PC-3 (cell line): ENCODE data around the gene RBM25. TPM values are rescaled to one million over a fixed set of nuclear protein-coding genes. Genes with fewer than 3 reads are reported as not detected.

Experiments
- ATAC-seq: fragments of 200-7000 bp; cut with Tn5 transposase; 2 replicates; pipeline ENCODE4 v1.9.1; 2020; ENCODE audit warnings: mild to moderate bottlenecking, moderate library complexity
- BruUV-seq: library from RNA; stranded (reverse); fragments of 400-500 nt; replicated peaks from 2 replicates; lab custom pipeline; 2021; lab: Mats Ljungman, UMichigan
- CTCF ChIA-PET: fragments of 300-600 bp; sonication (Branson Sonifier 250); formaldehyde crosslinking; loops from one replicate; lab custom pipeline; 2022; ENCODE audit warnings: antibody characterized with exemption; lab: Charles Lee
- POLR2A ChIA-PET: fragments of 300-600 bp; sonication (Branson Sonifier 250); formaldehyde crosslinking; loops from one replicate; lab custom pipeline; 2022; ENCODE audit warnings: antibody characterized with exemption; ENCODE audit not compliant: unreplicated experiment; lab: Charles Lee
- DNase-seq: peaks from one replicate; pipeline ENCODE4 v3.0.0-alpha.2; 2015
- H2AFZ ChIP-seq: fragments of 300-600 bp; sonication (generic); 2 replicates; pipeline ENCODE4 v1.6.0; 2016; ENCODE audit warnings: antibody characterized with exemption, low read length
- H3F3A ChIP-seq: fragments of 300-600 bp; sonication (generic); one replicate; pipeline ENCODE4 v1.6.0; 2017; ENCODE audit warnings: antibody characterized with exemption, low read length, control low read depth, mild to moderate bottlenecking; ENCODE audit not compliant: unreplicated experiment
- H3K27ac ChIP-seq: fragments of 300-600 bp; sonication (generic); 2 replicates; pipeline ENCODE4 v1.5.1; 2016; ENCODE audit warnings: mild to moderate bottlenecking, low read length
- H3K27me3 ChIP-seq: fragments of 300-600 bp; sonication (generic); 2 replicates; pipeline ENCODE4 v1.6.1; 2016; ENCODE audit warnings: low read length, mixed read lengths
- H3K36me3 ChIP-seq: fragments of 300-600 bp; sonication (generic); 2 replicates; pipeline ENCODE4 v1.6.1; 2016; ENCODE audit warnings: low read depth, mixed run types, low read length, mixed read lengths
- H3K4me1 ChIP-seq: fragments of 300-600 bp; sonication (generic); 2 replicates; pipeline ENCODE4 v1.5.1; 2016; ENCODE audit warnings: low read length; ENCODE audit not compliant: insufficient read depth
- H3K4me2 ChIP-seq: fragments of 300-600 bp; sonication (generic); 2 replicates; pipeline ENCODE4 v1.6.0; 2016; ENCODE audit warnings: low read length
- H3K4me3 ChIP-seq: fragments of 300-600 bp; sonication (generic); 2 replicates; pipeline ENCODE4 v1.5.1; 2016; ENCODE audit warnings: mild to moderate bottlenecking, low read length, mixed read lengths
- H3K79me2 ChIP-seq: fragments of 300-600 bp; sonication (generic); 2 replicates; pipeline ENCODE4 v1.6.1; 2017; ENCODE audit warnings: low read length, mixed read lengths
- H3K9ac ChIP-seq: fragments of 300-600 bp; sonication (generic); 2 replicates; pipeline ENCODE4 v1.6.0; 2016; ENCODE audit warnings: mild to moderate bottlenecking, low read length
- H3K9me2 ChIP-seq: fragments of 300-600 bp; sonication (generic); replicated peaks from 2 replicates; pipeline ENCODE4 v1.6.1; 2016; ENCODE audit warnings: mixed run types, low read length, mixed read lengths
- H3K9me3 ChIP-seq: fragments of 300-600 bp; sonication (generic); 2 replicates; pipeline ENCODE4 v1.6.1; 2016; ENCODE audit warnings: low read length, mixed read lengths
- H4K20me1 ChIP-seq: fragments of 300-600 bp; sonication (generic); 2 replicates; pipeline ENCODE4 v1.6.1; 2016; ENCODE audit warnings: low read length, mixed read lengths
- CTCF ChIP-seq: fragments of 300-600 bp; sonication (generic); conservative IDR thresholded peaks from 2 replicates; pipeline ENCODE4 v1.5.1; 2017; ENCODE audit warnings: antibody characterized with exemption, low read depth, mild to moderate bottlenecking, low read length
- EZH2 ChIP-seq: fragments of 300-600 bp; sonication (generic); IDR thresholded peaks from one replicate; pipeline ENCODE4 v1.6.1; 2017; ENCODE audit warnings: antibody characterized with exemption, mild to moderate bottlenecking, low read length; ENCODE audit not compliant: unreplicated experiment
- EZH2phosphoT487 ChIP-seq: fragments of 300-600 bp; sonication (generic); IDR thresholded peaks from 2 replicates; pipeline ENCODE4 v1.6.1; 2018; ENCODE audit warnings: mild to moderate bottlenecking, antibody characterized with exemption, low read length, borderline replicate concordance
- intact Hi-C: fragments of 100-400 bp; cut with micrococcal nuclease; formaldehyde crosslinking; loops from 2 replicates; pipeline ENCODE4 v1.9.0; 2023
- total RNA-seq: library from RNA; depleted of rRNA; stranded (reverse); fragments of >200 nt; gene quantifications from 2 replicates; pipeline ENCODE4 v1.2.3, GENCODE V29; 2014

RBM25 gene
- total RNA-seq, 1 experiment from 2014 or later = 53.2 TPM

GRCh38 chr14:73125169-73125588 is 66.8 kb downstream of the RBM25 start:
- H3K9me3 ChIP-seq = no peaks in the 10 kb centered on the region
- H3K27ac ChIP-seq = no peak overlapping the region
- TF ChIP-seq EZH2 (no peak), CTCF (no peak), EZH2phosphoT487 (no peak)
- H2AFZ ChIP-seq = no peak overlapping the region
- POLR2A ChIA-PET = interaction anchor here (0.7 kb wide), 1 partner anchor 12 kb away, joined by 3 read pairs; no protein-coding TSS in a partner anchor
- intact Hi-C loops = no loop called here
- DNase-seq (no peak), ATAC-seq (peak; percentile 5; the same call in 1 of the 2 replicates)
- no TSS peak for BruUV-seq
- no peaks in the 10 kb centered on the region for H3K27me3 ChIP-seq
- no peak overlapping the region for H3K9ac ChIP-seq
- H3K79me2 ChIP-seq = no peaks in the 10 kb centered on the region
- H3K4me2 ChIP-seq = no peak overlapping the region
- 0 out of 2 replicates have a peak, but pooled peaks cover 5% of the 10 kb centered on the region for H4K20me1 ChIP-seq
- H3F3A ChIP-seq = peaks cover 3% of the 10 kb centered on the region
- CTCF ChIA-PET = no interaction called here
- H3K4me3 ChIP-seq = no peak overlapping the region
- no peaks in the 10 kb centered on the region for H3K9me2 ChIP-seq
- H3K4me1 ChIP-seq = no peaks in the 10 kb centered on the region
- H3K36me3 ChIP-seq = peaks cover 42% of the 10 kb centered on the region

- no peaks in the 10 kb centered on the region for H3K4me1 ChIP-seq
- H4K20me1 ChIP-seq = 0 out of 2 replicates have a peak, but pooled peaks cover 5% of the 10 kb centered on the region
- no peaks in the 10 kb centered on the region for H3K9me3 ChIP-seq
- POLR2A ChIA-PET = interaction anchor here (0.7 kb wide), 2 partner anchors 12 to 208 kb away, joined by 3 to 4 read pairs; no protein-coding TSS in a partner anchor
- CTCF ChIA-PET = no interaction called here
- BruUV-seq = no TSS peak
- no peak for ATAC-seq
- H3K27me3 ChIP-seq = no peaks in the 10 kb centered on the region
- H3K9ac ChIP-seq = no peak overlapping the region
- peaks cover 37% of the 10 kb centered on the region for H3K36me3 ChIP-seq
- TF ChIP-seq EZH2 = no peak
- no peak for TF ChIP-seq CTCF
- no peak for TF ChIP-seq EZH2phosphoT487
- no peak overlapping the region for H3K4me3 ChIP-seq
- H3K79me2 ChIP-seq = no peaks in the 10 kb centered on the region
- no peak overlapping the region for H3K27ac ChIP-seq
- peaks cover 3% of the 10 kb centered on the region for H3F3A ChIP-seq
- no peak for DNase-seq
- no peaks in the 10 kb centered on the region for H3K9me2 ChIP-seq
- intact Hi-C loops = no loop called here
- no peak overlapping the region for H2AFZ ChIP-seq
- no peak overlapping the region for H3K4me2 ChIP-seq
Measured at GRCh38 chr14:73125746-73126145, 67.4 kb downstream of the RBM25 start.

- BruUV-seq = no TSS peak
- Histone ChIP-seq H3K4me3 (no peak overlapping the region), H3K9ac (no peak overlapping the region), H3K79me2 (peaks cover 20% of the 10 kb centered on the region), H4K20me1 (peaks cover 6% of the 10 kb centered on the region; the same call in 1 of the 2 replicates), H3K9me2 (no peaks in the 10 kb centered on the region), H3K4me1 (peaks cover 13% of the 10 kb centered on the region), H3K9me3 (no peaks in the 10 kb centered on the region), H3K36me3 (no peaks in the 10 kb centered on the region), H3K4me2 (no peak overlapping the region), H3K27ac (no peak overlapping the region), H3F3A (no peaks in the 10 kb centered on the region), H3K27me3 (no peaks in the 10 kb centered on the region), H2AFZ (no peak overlapping the region)
- POLR2A ChIA-PET = no interaction called here
- DNase-seq = no peak
- TF ChIP-seq EZH2 = no peak
- no peak for TF ChIP-seq EZH2phosphoT487
- no peak for TF ChIP-seq CTCF
- intact Hi-C loops = no loop called here
- ATAC-seq = no peak
- CTCF ChIA-PET = no interaction called here
Measured at GRCh38 chr14:73133795-73134194, 75.5 kb downstream of the RBM25 start.
